ENCODE measurements around the gene ERBB4.

ERBB4 gene

DNA sequence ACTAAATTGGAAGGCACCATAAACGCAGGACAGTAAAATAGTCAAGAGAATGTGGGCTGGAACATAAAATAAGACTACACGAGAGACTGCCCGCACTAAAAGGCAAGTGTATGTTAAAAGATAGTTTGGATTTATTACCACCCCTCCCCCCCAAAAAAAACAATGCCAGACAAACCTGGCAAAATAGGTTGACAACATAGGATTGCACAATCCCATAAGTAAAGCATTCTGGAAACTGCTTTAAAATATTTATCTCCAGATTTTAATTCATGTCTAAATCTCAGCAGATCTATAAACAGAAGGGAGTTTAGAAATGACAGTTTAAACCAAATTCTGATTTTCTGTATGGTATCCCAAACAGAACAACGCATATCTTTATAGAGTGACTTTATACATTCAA lies 455.1 kb downstream of the ERBB4 start:
- TF ChIP-seq CTCF (IDR thresholded peaks at IDR 0.05; ENCODE audit: borderline replicate concordance, insufficient read depth, low read depth, low read length): no peak
- H3K4me3 ChIP-seq (ENCODE audit: low read depth, low read length): no peak overlapping the region

DNA sequence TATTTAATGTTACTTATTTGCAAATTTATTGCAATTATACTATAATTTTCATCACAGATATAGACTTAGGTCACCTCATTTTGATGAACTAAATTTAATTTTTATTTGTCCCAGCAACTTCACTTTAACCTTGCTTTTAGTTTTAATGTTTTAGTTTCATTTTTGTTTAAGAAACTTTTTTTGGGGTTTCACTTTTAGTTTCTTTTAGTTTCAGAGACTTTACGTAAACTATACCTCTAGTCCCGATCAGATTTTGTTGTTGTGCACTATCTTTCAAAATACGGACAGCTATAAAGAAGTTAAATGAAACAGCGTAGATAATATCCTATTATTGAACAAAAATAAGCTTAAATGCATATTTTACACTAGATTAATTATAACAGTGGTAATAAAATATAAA lies 460.5 kb downstream of the ERBB4 start:
- no peak for TF ChIP-seq CTCF (IDR thresholded peaks at IDR 0.05; ENCODE audit: borderline replicate concordance, insufficient read depth, low read depth, low read length)
- no peak overlapping the region for H3K4me3 ChIP-seq (ENCODE audit: low read depth, low read length)

GRCh38 chr2:212076456-212076855 lies 462.1 kb downstream of the ERBB4 start:
- no peak overlapping the region for H3K4me3 ChIP-seq (ENCODE audit: low read depth, low read length)
- no peak for TF ChIP-seq CTCF (IDR thresholded peaks at IDR 0.05; ENCODE audit: borderline replicate concordance, insufficient read depth, low read depth, low read length)

- no peak for TF ChIP-seq CTCF (IDR thresholded peaks at IDR 0.05; ENCODE audit: borderline replicate concordance, insufficient read depth, low read depth, low read length)
- H3K4me3 ChIP-seq (ENCODE audit: low read depth, low read length): no peak overlapping the region
These were observed 465.2 kb downstream of the ERBB4 start for GRCh38 chr2:212073360-212073759.

GRCh38 chr2:212066546-212066945 lies 472.1 kb downstream of the ERBB4 start:
- TF ChIP-seq CTCF (IDR thresholded peaks at IDR 0.05; ENCODE audit: borderline replicate concordance, insufficient read depth, low read depth, low read length): no peak
- no peak overlapping the region for H3K4me3 ChIP-seq (ENCODE audit: low read depth, low read length)

- H3K4me3 ChIP-seq (ENCODE audit: low read depth, low read length): no peak overlapping the region
These were observed 474.3 kb downstream of the ERBB4 start for GRCh38 chr2:212064318-212064717.

More at GRCh38 chr2:212064318-212064717, 474.3 kb downstream of the ERBB4 start:
- TF ChIP-seq CTCF (IDR thresholded peaks at IDR 0.05; ENCODE audit: borderline replicate concordance, insufficient read depth, low read depth, low read length): no peak
